ENCODE results near the gene CTIF.

DNA sequence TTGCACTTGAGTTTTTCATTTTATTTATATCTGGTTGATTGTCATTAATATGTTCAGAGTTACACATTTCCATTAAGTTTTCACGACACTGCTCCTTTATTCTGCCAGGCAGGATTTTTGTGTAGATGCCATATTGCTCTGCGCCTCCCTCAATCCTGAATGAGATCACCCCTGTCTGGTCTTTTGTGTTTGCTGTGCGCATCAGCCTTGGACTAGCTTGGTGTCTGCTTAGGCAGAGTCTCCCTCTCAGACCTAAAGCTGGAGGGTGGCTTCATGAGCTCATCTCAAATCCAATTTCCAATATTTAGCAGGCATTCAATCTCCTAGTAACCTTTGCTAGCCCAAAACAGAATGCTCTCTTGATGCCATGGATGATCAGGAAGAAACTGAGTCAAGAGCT, 274.5 kb downstream of the CTIF start:
- TF ChIP-seq POLR2AphosphoS5 (IDR thresholded peaks at IDR 0.05; ENCODE audit: borderline replicate concordance, low read depth, low read length): no peak
- TF ChIP-seq EZH2 (IDR thresholded peaks at IDR 0.05): no peak
